ENCODE results near the gene CASZ1.

CASZ1 gene

DNA sequence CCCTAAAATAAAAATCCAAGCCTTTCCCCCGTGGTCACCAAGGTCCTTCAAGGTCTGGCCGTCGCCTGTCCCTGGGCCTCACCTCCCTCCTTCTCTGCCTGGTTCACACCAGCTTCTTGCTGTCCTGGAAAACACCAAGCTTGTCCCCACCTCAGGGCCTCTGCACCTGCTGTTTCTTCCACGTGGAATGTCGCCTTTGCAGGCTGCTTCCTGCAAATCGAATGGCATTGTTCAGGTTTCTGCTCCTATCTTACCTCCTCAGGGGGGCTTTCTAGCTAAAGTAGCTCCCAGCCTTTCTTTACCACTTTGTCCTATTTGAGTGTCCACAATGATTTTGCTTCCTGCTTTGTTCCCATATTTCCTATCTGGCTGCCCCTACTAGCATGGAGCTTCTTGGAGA lies 3.3 kb upstream of the CASZ1 start:
- no peak for FAIRE-seq

DNA sequence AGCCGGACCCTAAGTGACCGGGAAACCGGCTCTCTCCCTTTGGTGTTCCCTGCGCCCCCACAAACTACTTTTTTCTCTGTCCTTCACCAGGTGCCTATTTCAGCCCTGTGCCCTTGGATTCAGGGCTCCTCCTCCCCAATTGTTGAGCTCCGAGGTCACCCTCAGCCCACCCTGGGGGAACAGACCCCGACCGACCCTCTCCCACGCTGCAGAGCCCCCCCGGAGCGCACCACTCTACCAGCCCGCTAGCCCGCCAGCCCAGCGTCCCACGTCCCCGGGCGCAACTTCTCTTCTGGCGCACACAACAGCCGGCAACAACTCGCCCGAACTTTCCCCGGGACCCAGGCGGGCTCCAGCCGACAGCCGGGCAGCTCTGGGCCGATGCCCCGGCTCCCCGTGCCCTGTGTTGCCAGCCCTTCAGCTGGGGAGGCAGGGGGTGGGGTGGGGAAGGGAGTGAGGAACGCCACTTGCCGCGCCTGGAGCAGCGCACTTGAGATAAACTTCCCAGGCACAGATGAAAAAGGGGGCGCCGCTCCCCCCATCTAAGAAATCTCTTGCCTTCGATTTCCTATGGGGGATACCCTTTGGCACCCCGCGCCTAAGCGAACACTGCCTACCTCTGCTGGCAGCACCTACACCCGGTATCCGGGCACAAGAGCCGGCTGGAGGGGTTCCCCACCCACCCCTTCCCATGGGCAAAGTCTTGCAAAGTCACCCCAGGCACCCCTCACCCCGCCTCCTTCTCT lies 997 bp downstream of the CASZ1 start:
- DNase-seq (ENCODE audit: low spot score) (no peak), FAIRE-seq (no peak)

More for the DNA sequence above, 3.3 kb upstream of the CASZ1 start:
- DNase-seq (ENCODE audit: low spot score): no peak

DNA sequence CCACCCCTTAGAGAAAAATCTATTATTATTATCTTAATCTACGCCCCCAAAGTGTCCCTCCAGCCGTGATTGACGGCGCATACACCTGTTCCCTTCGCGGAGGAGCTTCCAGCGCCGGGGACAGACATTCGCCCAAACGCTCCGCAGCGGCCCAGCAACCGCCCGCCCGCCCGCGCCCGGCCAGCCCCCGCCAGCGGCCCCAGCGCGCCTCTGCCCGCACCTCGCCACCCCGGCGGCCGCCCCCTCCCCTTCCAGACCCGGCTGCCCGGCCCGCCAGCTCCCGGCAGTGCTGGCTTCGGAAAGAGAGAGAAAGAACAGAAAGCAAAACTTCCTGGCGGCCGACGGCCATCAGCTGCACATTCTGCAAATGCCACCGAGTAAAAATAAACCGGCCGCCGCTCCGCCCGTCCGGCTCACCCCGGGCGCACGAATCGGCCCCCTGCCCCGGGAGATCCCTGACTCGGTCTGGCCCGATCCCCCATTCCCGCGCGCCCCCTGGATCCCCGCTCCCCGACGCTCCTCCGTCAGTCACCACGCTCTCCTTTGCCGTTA lies 1.6 kb downstream of the CASZ1 start:
- FAIRE-seq (no peak), DNase-seq (ENCODE audit: low spot score) (no peak)

DNA sequence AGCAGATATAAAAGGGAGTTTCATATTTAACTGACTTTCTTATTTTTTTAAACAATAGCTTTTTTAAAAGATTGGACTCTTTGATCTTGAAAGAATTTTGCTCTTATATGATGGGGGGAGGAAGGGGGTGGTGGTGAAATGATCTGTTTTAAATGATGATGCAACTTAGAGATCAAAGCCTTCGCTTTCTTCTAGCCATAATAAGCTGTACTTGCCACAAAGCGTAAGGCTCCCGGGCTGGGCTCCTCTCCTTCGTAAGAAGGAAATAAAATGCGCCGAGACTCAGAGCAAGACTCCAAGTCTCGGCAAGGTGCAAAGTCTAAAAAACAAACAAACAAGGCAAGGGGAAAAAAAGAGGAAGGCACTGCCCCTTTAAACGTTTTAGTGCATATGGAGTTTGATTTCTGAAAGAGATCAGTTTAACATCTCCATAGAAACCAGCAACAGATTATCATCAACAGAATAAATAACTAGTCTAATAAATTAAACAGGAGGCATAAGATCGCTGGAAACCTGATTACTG lies 3.3 kb downstream of the CASZ1 start:
- no peak for DNase-seq (ENCODE audit: low spot score)
- FAIRE-seq: no peak

DNA sequence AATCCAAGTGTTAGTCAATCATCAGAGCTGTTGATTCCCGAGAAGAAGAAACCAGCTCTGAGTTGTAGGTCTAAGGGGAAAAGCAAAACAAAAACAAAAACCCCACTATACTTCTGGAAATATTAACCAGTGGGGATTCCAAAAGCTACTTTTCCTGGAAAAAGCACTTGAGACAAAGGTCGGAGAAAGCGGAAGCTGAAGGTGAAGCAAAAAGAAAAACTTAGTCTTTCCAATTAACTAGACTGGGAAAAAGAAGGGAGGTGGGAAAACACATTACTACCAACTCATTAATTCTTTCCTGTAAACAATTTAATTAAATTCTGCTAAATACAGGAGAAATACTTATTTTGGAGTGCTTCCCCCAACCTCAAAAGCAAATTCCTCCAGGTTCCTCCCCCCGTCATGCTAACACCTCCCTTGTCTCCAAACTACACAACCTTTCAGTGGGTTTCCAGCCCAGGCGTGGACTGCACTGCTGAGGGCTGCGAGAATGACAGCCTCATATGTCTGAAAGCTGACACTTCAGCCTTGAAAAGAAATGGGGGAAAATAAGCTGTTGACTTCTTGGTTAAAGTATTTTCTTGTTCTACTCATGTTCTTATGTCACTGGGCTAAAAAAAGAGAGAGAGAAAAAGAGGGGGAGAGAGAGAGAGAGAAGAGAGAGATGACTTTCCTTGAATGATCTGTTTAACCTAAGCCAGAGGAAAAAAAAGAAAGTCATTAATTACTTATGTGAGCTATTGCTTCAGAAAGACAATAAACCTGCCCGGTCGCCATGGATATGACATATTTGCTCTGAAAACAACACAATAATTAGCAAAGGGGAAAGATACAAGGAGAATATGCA lies 5.1 kb downstream of the CASZ1 start:
- FAIRE-seq: no peak

DNA sequence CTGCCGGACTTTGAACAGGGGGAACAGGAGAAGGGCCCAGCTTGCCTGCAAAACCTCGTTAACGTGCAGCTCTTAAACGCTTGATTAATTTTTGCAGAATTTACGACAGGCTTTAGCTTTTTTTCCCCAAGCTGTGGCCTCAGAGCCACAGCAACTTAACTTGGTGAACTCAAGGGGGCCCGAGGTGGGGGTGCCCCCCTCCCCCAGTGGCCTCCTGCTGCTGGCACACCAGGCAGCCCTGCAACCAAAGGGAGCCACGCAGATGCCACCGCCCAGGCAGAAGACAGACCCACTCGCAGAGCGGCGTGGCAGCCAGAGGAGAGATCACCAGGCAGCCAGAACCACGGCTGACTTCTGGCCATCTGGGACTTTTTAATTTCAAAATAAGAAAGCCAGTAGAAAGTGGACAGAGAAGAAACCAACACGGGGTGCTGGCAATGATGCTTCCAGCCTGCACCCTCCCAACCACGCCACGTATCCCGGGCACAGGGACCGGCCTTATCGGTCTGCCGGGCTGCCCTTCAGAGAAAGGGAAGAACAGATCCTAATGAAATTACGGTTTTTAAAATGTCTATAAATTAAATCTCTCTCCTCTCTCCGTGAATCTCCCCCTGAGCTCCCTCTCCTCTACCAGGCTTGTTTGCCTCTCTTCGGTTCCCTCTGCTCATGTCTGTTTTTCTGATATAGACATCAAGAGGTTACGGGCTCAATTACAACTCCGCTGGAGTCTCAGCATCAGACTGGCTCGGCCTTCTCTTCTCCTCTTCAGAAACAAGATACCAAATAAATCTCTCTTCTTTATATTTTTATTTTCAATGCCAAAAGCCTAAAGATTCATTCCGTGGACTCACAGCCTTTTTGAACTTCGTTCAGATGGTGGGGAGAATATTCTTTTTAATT lies 6.4 kb downstream of the CASZ1 start:
- DNase-seq (ENCODE audit: low spot score): no peak
- no peak for FAIRE-seq

More for the DNA sequence above, 5.1 kb downstream of the CASZ1 start:
- DNase-seq (ENCODE audit: low spot score): no peak

DNA sequence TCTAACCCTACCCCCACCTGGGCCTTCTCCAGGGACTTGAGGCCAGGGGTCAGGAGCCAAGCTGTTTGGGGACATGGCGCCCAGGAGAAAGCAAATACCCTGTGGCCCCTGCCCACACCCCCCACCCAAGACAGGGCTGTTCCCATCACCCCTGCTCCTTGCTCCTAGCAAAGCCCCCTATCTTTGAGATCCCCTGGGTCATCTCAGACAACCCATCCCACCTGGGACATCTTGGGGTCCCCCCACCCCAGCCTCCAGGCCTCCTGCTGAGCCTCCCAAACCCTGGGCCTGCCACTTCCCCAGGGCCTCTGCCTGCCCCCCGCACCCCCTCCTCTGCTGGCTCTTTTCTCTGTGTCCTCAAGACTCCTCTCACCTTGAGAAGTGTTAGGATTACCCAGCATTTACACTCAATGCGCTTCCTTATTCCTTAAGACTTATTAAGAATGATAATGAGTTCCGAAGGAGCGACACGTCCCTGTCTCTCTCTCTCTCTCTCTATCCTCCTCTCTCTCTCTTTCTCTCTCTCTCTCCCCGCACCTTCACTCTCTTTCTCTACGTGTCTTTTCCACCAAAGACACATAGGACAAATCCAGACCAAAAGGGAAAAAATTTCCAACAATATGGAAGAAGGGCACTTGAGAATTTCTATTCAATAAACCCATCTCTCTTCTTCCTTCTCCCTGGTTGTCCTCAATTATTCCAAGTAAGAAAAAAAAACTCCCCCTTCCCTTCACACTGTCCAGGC lies 7.2 kb downstream of the CASZ1 start:
- FAIRE-seq: no peak
- DNase-seq (ENCODE audit: low spot score): no peak

DNA sequence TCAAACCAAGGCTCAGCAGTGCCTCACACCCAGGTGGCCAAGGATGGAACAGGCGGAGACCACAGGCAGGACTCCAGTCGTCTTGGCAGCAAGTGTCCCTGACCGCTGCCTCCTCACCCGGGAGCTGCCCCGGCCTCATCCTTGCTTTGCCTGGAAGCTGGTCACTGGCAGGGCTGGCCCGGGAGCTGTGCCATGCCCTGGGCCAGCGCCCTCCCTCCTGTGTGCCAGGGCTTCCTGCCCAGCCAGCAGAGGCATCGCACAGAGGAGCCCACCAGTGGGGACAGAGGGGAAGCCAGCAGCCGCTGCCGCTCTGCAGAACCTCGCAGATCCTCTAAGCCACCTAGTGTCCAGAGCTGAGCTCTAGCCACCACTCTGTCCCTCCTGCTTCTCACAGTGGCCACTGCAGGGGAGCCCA lies 7.8 kb downstream of the CASZ1 start:
- DNase-seq (ENCODE audit: low spot score): peak; percentile 42
- FAIRE-seq: no peak

DNA sequence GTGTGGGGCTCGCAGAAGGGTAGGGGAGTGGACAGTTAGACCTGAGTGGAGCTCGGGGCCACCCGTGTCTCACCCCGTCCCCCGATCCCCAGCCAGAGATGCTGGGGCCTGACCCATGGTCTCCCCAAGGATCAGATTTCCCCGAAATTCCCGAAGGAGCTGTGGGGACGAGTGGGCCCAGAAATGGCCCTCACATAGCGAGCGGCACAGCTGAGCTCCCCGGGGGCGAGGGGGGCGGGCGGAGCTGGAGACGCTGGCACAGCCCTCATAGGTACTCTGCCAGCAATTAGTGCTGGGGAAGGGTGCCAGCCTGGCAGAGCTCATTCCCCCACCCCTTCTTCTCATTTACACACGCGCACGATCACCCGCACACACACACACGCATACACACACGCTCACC lies 9.2 kb downstream of the CASZ1 start:
- FAIRE-seq: no peak

DNA sequence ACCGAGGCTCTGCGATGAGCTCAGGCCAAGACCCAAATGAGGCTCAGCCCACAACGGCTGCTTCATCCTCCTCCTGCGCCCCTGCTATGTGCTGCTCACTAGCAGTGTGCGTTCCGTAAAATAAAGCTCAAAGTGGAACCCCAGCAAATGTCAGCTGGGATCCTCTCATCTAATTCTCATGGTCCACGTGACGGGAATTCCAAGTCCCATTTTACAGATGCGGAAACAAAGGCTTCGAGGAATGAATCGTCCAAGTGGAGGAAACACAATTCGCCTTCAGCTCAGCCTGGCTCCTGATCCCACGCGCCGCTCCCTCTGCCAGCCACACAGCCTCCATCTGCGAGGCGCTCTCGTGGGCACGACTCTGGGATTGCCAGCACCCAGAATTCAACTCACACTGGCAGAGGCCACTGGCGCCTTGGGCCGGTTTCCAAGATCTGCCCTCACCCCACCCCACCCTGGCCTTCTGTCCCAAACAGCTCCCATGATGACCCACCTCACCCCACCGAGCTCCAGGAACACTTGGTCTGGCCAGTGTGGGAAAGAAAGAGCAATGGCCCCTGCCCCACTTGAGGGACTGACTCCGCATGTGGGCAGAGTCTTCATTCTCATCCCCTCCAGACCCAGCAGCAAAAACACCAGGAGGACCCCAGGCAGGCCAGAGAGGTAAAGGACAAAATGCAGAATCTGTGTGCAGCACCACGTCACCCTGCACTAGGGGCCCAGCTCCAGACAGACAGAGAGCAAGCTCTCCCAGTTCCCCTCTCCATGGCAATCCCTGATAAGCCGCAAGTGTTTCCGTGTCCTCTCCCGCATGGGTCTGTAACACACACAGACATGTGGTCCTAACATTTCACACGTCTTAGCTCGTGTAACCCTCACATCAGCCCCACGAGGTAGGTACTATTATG lies 10.5 kb downstream of the CASZ1 start:
- DNase-seq (ENCODE audit: low spot score) (no peak), FAIRE-seq (no peak)

More for the DNA sequence above, 9.2 kb downstream of the CASZ1 start:
- no peak for DNase-seq (ENCODE audit: low spot score)

DNA sequence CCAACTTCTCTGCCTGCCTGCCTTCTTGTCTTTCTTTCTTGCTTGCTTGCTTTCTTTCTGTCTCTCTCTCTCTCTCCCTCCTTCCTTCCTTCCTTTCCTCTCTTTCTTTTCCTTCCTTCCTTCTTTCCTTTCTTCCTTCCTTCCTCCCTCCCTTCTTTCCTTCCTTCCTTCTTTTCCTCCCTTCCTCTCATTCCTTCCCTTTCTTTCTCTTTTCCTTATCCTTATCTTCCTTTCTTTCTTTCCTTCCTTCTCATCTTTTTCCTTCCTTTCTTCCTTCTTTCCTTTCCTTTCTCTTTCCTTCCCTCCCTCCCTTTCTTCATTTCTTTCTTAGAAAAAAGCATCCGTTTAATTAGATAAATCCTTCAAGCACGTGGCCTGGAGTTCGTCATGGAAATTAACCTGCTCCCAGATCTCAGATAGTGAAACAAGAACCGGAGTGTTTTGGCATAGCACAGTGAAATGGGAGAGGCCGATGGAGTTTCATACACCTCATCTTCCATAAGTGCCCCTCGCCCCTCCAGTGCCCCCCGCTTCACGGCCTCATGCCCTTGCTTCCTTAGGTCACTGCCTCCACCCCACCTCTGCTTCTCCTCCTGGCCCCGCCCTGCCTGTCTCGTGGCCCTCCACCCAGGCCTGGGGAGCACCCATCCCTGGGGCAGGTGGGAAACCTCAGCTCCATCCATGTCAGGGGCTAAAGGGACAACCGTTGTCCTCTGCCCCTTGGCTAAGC lies 11.3 kb downstream of the CASZ1 start:
- no peak for FAIRE-seq
- no peak for DNase-seq (ENCODE audit: low spot score)

DNA sequence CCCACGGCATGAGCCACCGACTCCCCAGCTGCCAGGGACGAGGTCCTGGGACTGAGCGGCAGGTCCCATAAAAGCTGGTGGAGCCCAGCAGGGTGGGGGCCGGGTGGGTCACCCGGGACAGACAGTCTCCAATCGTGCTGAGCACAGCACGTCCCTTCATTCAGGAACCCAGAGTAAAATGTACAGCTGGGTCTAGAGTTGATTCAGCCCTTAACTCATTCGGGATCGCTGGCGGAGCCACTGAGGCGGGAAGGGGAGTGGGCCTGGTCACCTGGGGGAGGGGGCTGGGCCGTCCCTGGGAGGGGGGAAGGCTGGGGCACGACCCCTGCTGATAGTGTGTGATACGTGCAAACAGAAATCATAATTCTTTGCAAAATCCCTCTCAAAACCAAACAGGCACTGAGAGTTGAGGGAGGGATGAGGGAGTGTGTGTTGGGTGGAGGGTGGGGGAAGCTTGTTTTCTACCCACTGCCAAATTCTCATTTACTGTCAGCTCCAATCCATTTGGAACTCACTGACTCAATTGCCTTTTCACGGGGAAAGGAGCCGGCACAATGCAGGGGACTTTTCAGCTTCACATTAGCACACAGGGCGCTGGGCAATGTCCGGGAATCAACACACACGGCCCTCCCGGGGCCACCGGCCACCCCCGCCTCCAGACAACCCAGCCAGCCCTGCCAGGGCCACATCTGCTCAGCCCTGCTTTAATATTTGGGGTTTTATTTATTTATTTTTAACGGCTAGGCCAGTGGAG lies 13.8 kb downstream of the CASZ1 start:
- no peak for DNase-seq (ENCODE audit: low spot score)
- FAIRE-seq: no peak

DNA sequence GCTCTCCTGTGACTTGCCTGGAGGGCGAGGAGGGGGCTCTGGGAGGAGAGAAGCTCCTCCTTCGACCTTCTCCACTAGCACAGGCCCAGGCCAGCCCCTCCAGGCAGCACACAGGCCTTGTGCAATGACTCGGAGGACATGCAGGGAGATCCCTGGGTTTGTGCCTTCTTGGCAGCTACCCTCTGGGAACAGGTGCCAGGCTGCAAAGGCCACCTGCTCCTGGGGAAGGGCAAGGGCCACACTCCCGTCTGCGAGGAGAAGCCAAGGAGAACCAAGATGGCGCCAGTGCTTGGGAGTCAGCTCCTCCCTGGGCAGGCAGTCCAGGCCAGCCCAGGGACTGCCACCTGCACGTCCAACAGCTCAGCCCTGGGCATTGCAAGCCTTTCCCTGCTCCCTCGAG lies 15.3 kb downstream of the CASZ1 start:
- DNase-seq (ENCODE audit: low spot score): no peak
- no peak for FAIRE-seq

DNA sequence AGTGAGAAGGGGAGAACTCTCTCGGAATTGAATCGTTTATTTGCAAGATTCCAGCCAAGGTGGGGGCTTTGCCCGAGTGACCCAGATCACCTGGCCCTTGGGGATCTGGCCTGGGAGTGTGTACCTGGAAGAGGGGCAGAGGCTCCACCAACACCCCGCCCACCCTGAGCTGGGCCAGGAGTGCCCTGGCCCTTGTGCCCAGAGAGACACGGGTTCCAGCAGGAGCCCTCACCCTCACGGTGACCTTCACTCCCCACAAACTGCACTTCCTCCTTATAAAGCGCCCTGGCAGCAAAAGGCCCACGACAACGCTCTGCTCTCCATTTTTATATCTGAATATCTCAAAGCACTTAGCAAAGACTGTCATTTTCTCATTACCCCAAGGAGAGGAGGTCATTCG lies 16.6 kb downstream of the CASZ1 start:
- FAIRE-seq (no peak), DNase-seq (ENCODE audit: low spot score) (no peak)

DNA sequence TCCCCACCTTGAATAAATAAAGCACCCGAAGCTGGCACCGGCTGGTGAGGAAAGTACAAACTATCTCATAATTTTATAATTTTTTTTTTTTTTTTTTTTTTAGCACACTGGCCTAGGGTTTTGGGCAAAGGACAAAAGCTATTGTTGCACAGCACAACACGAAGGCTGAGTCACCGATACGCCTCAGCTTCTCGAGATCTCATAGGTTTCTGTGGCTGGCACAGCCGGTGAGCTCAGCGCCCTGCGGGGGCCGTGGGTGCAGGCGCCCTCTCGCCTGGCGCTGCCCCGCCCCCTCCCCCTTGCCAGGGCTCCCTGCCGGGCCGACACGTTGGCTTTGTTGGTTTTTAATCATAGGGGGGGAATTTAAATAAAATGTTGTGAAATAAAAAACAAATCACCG lies 17.2 kb downstream of the CASZ1 start:
- FAIRE-seq (peak; percentile 77), DNase-seq (ENCODE audit: low spot score) (peak; percentile 89)

DNA sequence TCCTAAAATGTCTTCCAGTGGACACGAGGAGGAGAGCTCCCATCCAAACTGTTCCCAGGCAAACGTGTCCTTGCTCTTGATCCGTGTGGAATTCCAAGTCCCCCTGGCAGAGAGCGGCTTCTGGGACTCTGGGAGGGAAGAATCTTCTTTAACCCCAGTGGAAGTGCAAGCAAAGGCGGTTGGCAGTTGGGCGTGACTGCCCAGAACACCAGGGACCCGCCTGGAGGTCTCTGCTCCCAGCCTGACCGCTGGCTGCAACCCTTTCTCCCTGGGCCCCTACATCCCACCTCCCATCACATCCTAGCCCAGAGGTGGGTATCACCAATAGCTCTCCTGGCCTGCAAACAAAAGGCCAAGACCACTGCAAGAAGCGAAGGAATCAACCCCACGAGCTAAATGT lies 17.8 kb downstream of the CASZ1 start:
- FAIRE-seq: no peak
- DNase-seq (ENCODE audit: low spot score): no peak

DNA sequence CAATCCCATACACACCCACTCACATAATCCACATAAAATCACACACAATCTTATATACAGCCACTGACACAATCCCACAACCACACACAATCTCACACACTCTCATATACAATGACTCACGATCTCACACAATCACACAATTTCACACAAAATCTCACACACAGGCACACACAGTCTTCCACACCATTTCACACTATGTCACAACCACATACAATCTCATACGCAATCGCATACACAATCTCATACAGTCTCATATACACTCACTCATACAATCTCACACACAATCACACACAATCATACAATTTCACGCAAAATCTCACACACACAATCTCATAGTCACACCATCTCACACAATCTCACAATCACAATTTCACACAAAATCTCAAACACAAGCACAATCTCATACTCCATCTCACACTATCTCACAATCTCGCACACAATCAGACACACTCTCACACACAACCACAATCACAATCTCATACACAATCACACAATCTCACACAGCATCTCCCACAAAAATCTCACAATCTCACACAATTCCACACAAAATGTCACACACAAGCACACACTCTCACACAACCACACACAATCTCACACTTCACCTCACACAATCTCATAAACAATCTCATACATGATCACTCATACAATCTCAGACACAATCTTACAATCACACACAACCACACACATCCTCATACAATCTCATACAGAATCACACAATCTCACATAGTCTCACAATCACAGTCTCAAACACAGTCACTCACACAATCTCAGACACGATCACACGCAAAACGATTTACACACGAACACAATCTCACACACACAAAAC lies 18.5 kb downstream of the CASZ1 start:
- FAIRE-seq: no peak

More for the DNA sequence above, 18.5 kb downstream of the CASZ1 start:
- DNase-seq (ENCODE audit: low spot score): no peak

Data from RCC 7860 (cell line).